T-cell (primary cell): ENCODE data around the gene CLN3. TPM values are rescaled to one million over a fixed set of nuclear protein-coding genes. Genes with fewer than 3 reads are reported as not detected.

Experiments
- ATAC-seq, 4 experiments: fragments of 200-7000 bp in 3 of 4; fragments of 150-1000 bp in 1 of 4; cut with Tn5 transposase; replicated peaks in 1 of 4; 1 replicate in 3 of 4; 2 replicates in 1 of 4; pipeline ENCODE4 v1.10.0; 2021; ENCODE audit warnings: moderate library complexity in 3 of 4, mild to moderate bottlenecking in 2 of 4, moderate number of reproducible peaks in 1 of 4
- CTCF ChIA-PET, 2 donors: fragments of 300-600 bp; sonication (Branson Sonifier 250); formaldehyde crosslinking; loops; one replicate each; lab custom pipeline; 2022; ENCODE audit warnings: antibody characterized with exemption in 2 of 2; lab: Charles Lee
- POLR2A ChIA-PET, 2 donors: fragments of 300-600 bp; sonication (Branson Sonifier 250); formaldehyde crosslinking; loops; one replicate each; lab custom pipeline; 2022; ENCODE audit warnings: antibody characterized with exemption in 2 of 2; lab: Charles Lee
- DNase-seq, 35 experiments: peaks; one replicate each; pipeline versions ENCODE4 v3.0.0 to v3.0.0-alpha.2; 2013 to 2023
- H3K27ac ChIP-seq: one replicate; pipeline ENCODE4 v1.5.1; 2013; ENCODE audit warnings: low read length
- H3K27me3 ChIP-seq, 2 experiments: replicated peaks in 1 of 2; 1 replicate in 1 of 2; 2 replicates in 1 of 2; pipeline versions ENCODE4 v1.6.1 to v1.7.0; 2013; ENCODE audit warnings: low read length in 1 of 2, mixed read lengths in 1 of 2; ENCODE audit not compliant: control insufficient read depth in 2 of 2, insufficient read depth in 2 of 2; ENCODE audit errors: extremely low read depth in 1 of 2
- H3K36me3 ChIP-seq, 2 donors: 1 replicate in 1 of 2; 2 replicates in 1 of 2; pipeline versions ENCODE4 v1.6.1 to v1.7.0; 2013; ENCODE audit warnings: low read length in 1 of 2; ENCODE audit not compliant: control insufficient read depth in 2 of 2, insufficient read depth in 1 of 2; ENCODE audit errors: extremely low read depth in 1 of 2
- H3K4me1 ChIP-seq, 2 experiments: 1 replicate in 1 of 2; 2 replicates in 1 of 2; pipeline versions ENCODE4 v1.6.1 to v1.7.0; 2013; ENCODE audit warnings: low read length in 2 of 2, mixed read lengths in 1 of 2; ENCODE audit not compliant: insufficient read depth in 2 of 2, control insufficient read depth in 1 of 2; ENCODE audit errors: extremely low read depth in 1 of 2
- H3K4me3 ChIP-seq, 2 donors: 1 replicate in 1 of 2; 2 replicates in 1 of 2; pipeline versions ENCODE4 v1.5.1 to v1.7.0; 2013; ENCODE audit warnings: mild to moderate bottlenecking in 2 of 2, low read length in 1 of 2, moderate library complexity in 1 of 2; ENCODE audit not compliant: control insufficient read depth in 1 of 2; ENCODE audit errors: extremely low read depth in 1 of 2
- H3K9me3 ChIP-seq: 2 replicates; pipeline ENCODE4 v1.7.0; 2013
- H3K27ac Mint-ChIP-seq, 2 donors: one replicate each; pipeline ENCODE4 v1.8.0; 2020 to 2021; ENCODE audit warnings: mild to moderate bottlenecking in 2 of 2, mixed read lengths in 2 of 2
- H3K27me3 Mint-ChIP-seq, 2 donors: one replicate each; pipeline ENCODE4 v1.8.0; 2021 to 2022; ENCODE audit warnings: mixed read lengths in 2 of 2
- H3K36me3 Mint-ChIP-seq: one replicate; pipeline ENCODE4 v1.8.0; 2021; ENCODE audit warnings: mixed read lengths
- H3K4me1 Mint-ChIP-seq, 3 donors: one replicate each; pipeline ENCODE4 v1.8.0; 2020 to 2022; ENCODE audit warnings: mixed read lengths in 3 of 3, mild to moderate bottlenecking in 1 of 3
- H3K4me3 Mint-ChIP-seq, 3 donors: one replicate each; pipeline ENCODE4 v1.8.0; 2020 to 2022; ENCODE audit warnings: mild to moderate bottlenecking in 3 of 3, mixed read lengths in 3 of 3, moderate library complexity in 3 of 3
- H3K9me3 Mint-ChIP-seq, 3 donors: one replicate each; pipeline ENCODE4 v1.8.0; 2020 to 2022; ENCODE audit warnings: mixed read lengths in 3 of 3
- WGBS: methylation state at CpG from one replicate; pipeline ENCODE4 v1.1.5; 2013; ENCODE audit warnings: missing lambda C conversion rate; ENCODE audit not compliant: insufficient coverage; 5-methylcytosine and 5-hydroxymethylcytosine counted together
- total RNA-seq, 35 experiments: library from RNA in 6 of 35; stranded (reverse) in 6 of 35; fragments of 120-200 nt in 1 of 35; gene quantifications; one replicate each; pipeline versions ENCODE4 v1.2.1 to v1.2.4 and lab custom pipeline; 2013 to 2026

Gene CLN3
- total RNA-seq (10 to 100 TPM; 48.4 to 68.6 (median 61.1) TPM), total RNA-seq (lab: John Stamatoyannopoulos, UW) (2.5 to 16.6 (median 8.4) reads per million in 29 experiments)
- total RNA-seq (2013), result 33.1 TPM

GRCh38 chr16:28491970-28492474 is at the start of gene CLN3:
Gene CLN3, minus strand, starts transcription at chr16:28492074. Its CDS starts 315 bp downstream, at chr16:28491759.
- Histone ChIP-seq H3K4me3 (peak within 1 kb of the TSS; percentile 78 to 96), H3K27me3 (no peaks in the 10 kb centered on the region), H3K9me3 (no peaks in the 10 kb centered on the region), H3K4me1 (peaks cover 13 to 87% of the 10 kb centered on the region in 2 experiments), H3K36me3 (peaks cover 0 to 22% of the 10 kb centered on the region in 2 donors), H3K27ac (peak within 1 kb of the TSS; percentile 84)
- peak; percentile 75 to 92 (median 86) for DNase-seq
- H3K27me3 Mint-ChIP-seq, result no peaks in the 10 kb centered on the region
- H3K27ac Mint-ChIP-seq, result peak within 1 kb of the TSS; percentile 100
- ChIA-PET POLR2A (interaction anchor here in 1 of 2 donors (0.6 to 0.7 kb wide), 5 partner anchors 20 to 1904 kb away, joined by 4 to 9 read pairs (median 5); no protein-coding TSS in a partner anchor), CTCF (interaction anchor here in 1 of 2 donors (0.6 to 0.7 kb wide), 7 partner anchors 29 to 942 kb away, joined by 3 to 5 read pairs (median 3); partner anchors contain the start of genes GTF3C1, KATNIP and NFATC2IP)
- no peaks in the 10 kb centered on the region for H3K9me3 Mint-ChIP-seq
- H3K4me1 Mint-ChIP-seq, result peaks cover 67 to 72% (median 70%) of the 10 kb centered on the region in 3 donors
- WGBS, result 0% methylated on average over 4 of the region's 21 CpGs
- H3K36me3 Mint-ChIP-seq, result peaks cover 17% of the 10 kb centered on the region
- H3K4me3 Mint-ChIP-seq, result peak within 1 kb of the TSS; percentile 94 to 96 (median 95)
- ATAC-seq, result peak; percentile 65 to 74 (median 70)

- Mint-ChIP-seq H3K36me3 (no peaks in the 10 kb centered on the region), H3K27me3 (no peaks in the 10 kb centered on the region), H3K4me3 (no peak overlapping the region), H3K27ac (no peak overlapping the region), H3K4me1 (peaks cover 23 to 39% (median 28%) of the 10 kb centered on the region in 3 donors), H3K9me3 (no peaks in the 10 kb centered on the region)
- ChIA-PET POLR2A (no interaction called here), CTCF (interaction anchor here in 1 of 2 donors (0.5 kb wide), 1 partner anchor 386 kb away, joined by 7 read pairs; no protein-coding TSS in a partner anchor)
- H3K9me3 ChIP-seq, result no peaks in the 10 kb centered on the region
- 85% methylated on average over 1 of the region's 3 CpGs for WGBS
- H3K4me1 ChIP-seq, result peaks cover 8 to 12% of the 10 kb centered on the region in 2 experiments
- H3K4me3 ChIP-seq, result no peak overlapping the region
- H3K36me3 ChIP-seq, result no peaks in the 10 kb centered on the region
- ATAC-seq, result no peak
- no peak for DNase-seq
- no peaks in the 10 kb centered on the region for H3K27me3 ChIP-seq
- H3K27ac ChIP-seq, result no peak overlapping the region
Observed at GRCh38 chr16:28540346-28540745, 48.5 kb upstream of the CLN3 start.

GRCh38 chr16:28538733-28539596 is 47.1 kb upstream of the CLN3 start, which contains the start of gene NUPR1:
Gene NUPR1, minus strand, starts transcription at chr16:28538974. Its CDS starts 67 bp downstream, at chr16:28538907.
- Histone ChIP-seq H3K27me3 (no peaks in the 10 kb centered on the region), H3K9me3 (no peaks in the 10 kb centered on the region), H3K4me1 (peaks cover 21 to 26% of the 10 kb centered on the region in 2 experiments), H3K4me3 (no peak within 1 kb of the TSS), H3K27ac (no peak within 1 kb of the TSS), H3K36me3 (no peaks in the 10 kb centered on the region)
- H3K4me3 Mint-ChIP-seq, result no peak within 1 kb of the TSS
- DNase-seq (no peak), ATAC-seq (no peak)
- POLR2A ChIA-PET, result interaction anchor here in 1 of 2 donors (0.5 to 0.6 kb wide), 2 partner anchors 38 to 1475 kb away, joined by 3 read pairs; no protein-coding TSS in a partner anchor
- peaks cover 37 to 53% (median 41%) of the 10 kb centered on the region in 3 donors for H3K4me1 Mint-ChIP-seq
- H3K36me3 Mint-ChIP-seq, result no peaks in the 10 kb centered on the region
- H3K9me3 Mint-ChIP-seq, result no peaks in the 10 kb centered on the region
- 93% methylated on average over 12 of the region's 22 CpGs for WGBS
- CTCF ChIA-PET, result no interaction called here
- peak within 1 kb of the TSS; percentile 73 to 74 for H3K27ac Mint-ChIP-seq
- no peaks in the 10 kb centered on the region for H3K27me3 Mint-ChIP-seq

- Histone ChIP-seq H3K27me3 (no peaks in the 10 kb centered on the region), H3K36me3 (no peaks in the 10 kb centered on the region), H3K9me3 (no peaks in the 10 kb centered on the region), H3K27ac (no peak overlapping the region), H3K4me1 (peaks cover 19 to 34% of the 10 kb centered on the region in 2 experiments), H3K4me3 (no peak overlapping the region)
- Mint-ChIP-seq H3K4me3 (no peak overlapping the region), H3K27me3 (no peaks in the 10 kb centered on the region), H3K27ac (peak overlapping the region; percentile 73 to 74), H3K9me3 (no peaks in the 10 kb centered on the region), H3K4me1 (peaks cover 41 to 60% (median 46%) of the 10 kb centered on the region in 3 donors), H3K36me3 (no peaks in the 10 kb centered on the region)
- CTCF ChIA-PET, result no interaction called here
- 91% methylated on average over 6 of the region's 13 CpGs for WGBS
- DNase-seq (no peak), ATAC-seq (no peak)
- POLR2A ChIA-PET, result no interaction called here
Observed at GRCh38 chr16:28537964-28538732, 46.3 kb upstream of the CLN3 start.

- Histone ChIP-seq H3K36me3 (no peaks in the 10 kb centered on the region), H3K4me3 (no peak overlapping the region), H3K27me3 (no peaks in the 10 kb centered on the region), H3K27ac (no peak overlapping the region), H3K4me1 (peaks cover 18 to 38% of the 10 kb centered on the region in 2 experiments), H3K9me3 (no peaks in the 10 kb centered on the region)
- DNase-seq (no peak), ATAC-seq (no peak)
- Mint-ChIP-seq H3K36me3 (no peaks in the 10 kb centered on the region), H3K27me3 (no peaks in the 10 kb centered on the region), H3K9me3 (no peaks in the 10 kb centered on the region), H3K27ac (peak overlapping the region; percentile 62 to 73), H3K4me1 (peaks cover 42 to 56% (median 47%) of the 10 kb centered on the region in 3 donors), H3K4me3 (peak overlapping the region in 1 of 3 donors; percentile 29)
- ChIA-PET CTCF (no interaction called here), POLR2A (no interaction called here)
- WGBS, result 88% methylated on average over 6 of the region's 6 CpGs
Observed at GRCh38 chr16:28537076-28537475, 45.2 kb upstream of the CLN3 start.
